DLD1 (cell line): ENCODE results near the gene COPS7A.

Experiments
- in situ Hi-C: cut with HindIII; loops from 2 replicates; pipeline ENCODE4 v1.10.0; 2017; ENCODE audit warnings: low sequenced_read_pairs

COPS7A gene

GRCh38 chr12:6768437-6768914, 44.6 kb downstream of the COPS7A start:
- in situ Hi-C loops, result no loop called here

DNA sequence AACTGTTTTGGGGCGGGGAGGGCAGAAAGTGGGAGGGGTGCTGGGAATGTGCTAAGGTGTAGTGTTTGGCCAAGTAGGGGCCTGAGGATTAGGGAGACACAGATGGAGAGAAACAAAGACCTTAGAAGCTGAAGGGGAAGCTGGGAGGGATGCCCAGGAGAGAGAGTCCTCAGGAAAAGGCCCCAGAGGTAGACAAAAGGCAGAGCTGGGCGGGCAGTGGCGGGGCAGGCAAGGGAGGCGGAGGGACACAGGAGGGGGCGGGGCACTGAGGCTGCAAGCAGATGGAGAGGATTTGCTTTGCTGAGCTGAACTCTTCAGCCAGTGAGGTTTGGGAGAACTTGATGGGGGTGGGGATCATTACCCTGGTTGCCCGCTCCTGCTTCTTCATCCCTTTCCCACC, 45.1 kb downstream of the COPS7A start:
- in situ Hi-C loops, result no loop called here

GRCh38 chr12:6769666-6770065, 45.8 kb downstream of the COPS7A start:
- in situ Hi-C loops, result no loop called here

GRCh38 chr12:6770094-6770493, 46.2 kb downstream of the COPS7A start:
- in situ Hi-C loops, result no loop called here

DNA sequence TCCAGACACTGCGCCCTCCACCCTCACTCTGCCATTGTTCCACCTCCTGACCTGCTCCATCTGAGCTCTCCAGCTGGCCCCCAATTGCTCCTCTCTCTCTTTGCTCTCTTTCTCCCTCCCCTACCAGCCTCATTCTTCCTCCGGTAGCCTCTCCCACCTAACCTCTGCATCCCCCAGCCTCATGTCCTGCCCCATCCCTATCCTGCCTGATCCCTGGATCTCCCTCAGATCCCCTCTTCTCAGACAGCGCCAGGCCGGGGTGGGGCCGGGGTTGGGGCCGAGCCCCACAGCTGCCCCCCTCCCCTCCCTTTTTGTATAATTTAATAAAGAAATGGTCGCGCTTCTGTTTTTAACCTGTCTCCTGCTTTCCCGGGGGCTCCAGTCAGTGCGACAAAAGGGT, 46.8 kb downstream of the COPS7A start:
- in situ Hi-C loops, result no loop called here

DNA sequence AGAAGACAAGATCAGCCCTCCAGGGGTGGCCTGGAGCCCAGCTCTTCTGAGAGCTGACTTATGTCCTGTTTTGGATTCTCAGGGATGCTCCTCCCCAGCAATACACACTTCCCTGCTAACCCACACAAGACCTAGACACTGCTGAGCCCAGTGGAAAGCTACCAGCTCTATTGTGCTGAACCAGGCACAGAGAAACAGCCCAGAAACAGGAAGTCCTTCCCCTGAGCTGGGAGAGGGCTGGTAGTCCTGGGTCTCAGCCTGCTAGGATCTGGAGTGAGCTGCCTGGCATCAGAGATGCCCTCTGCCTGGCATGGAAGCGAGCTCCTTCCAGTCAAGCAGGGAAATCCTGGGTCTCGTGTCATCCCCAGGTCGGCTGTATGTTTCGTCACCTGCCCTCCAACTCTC, 47.2 kb downstream of the COPS7A start:
- in situ Hi-C loops, result no loop called here

GRCh38 chr12:6771509-6772330, 47.9 kb downstream of the COPS7A start:
- in situ Hi-C loops, result no loop called here

GRCh38 chr12:6772331-6772695, 48.5 kb downstream of the COPS7A start, which contains the start of gene LAG3:
Gene LAG3 (plus strand): TSS chr12:6772520. CDS start chr12:6772853, 333 bp downstream.
- in situ Hi-C loops, result no loop called here

DNA sequence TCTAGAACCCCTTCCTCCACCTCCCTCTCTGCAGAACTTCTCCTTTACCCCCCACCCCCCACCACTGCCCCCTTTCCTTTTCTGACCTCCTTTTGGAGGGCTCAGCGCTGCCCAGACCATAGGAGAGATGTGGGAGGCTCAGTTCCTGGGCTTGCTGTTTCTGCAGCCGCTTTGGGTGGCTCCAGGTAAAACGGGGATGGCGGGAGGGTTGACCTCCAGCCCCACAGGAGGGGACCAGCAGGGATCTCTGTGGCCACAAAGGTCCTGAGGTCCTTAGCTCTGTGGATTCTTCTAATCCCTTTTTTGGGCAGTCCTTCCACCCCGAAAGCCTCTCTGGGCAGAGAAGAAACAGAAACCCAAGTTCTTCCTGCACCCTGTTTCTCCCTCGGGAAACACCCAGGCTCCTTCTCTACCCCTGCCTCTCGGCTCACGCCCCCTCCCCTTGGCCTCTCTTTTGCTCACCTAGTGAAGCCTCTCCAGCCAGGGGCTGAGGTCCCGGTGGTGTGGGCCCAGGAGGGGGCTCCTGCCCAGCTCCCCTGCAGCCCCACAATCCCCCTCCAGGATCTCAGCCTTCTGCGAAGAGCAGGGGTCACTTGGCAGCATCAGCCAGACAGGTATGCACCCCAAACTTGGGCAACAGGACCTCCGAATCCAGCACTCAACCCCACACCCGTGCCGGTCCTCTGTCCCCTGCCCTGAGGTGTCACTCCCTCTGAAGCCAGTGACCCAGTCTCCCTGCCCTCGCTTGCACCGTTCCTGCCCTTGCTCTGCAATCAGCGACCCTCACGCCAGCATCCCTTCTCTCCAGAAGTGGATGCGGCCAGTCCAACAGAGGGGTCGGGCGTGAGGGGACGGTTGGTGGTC, 49.1 kb downstream of the COPS7A start:
- in situ Hi-C loops, result no loop called here

GRCh38 chr12:6773590-6774351, 49.9 kb downstream of the COPS7A start:
- in situ Hi-C loops, result no loop called here

GRCh38 chr12:6774499-6775062, 50.7 kb downstream of the COPS7A start:
- in situ Hi-C loops, result no loop called here

- in situ Hi-C loops, result no loop called here
Measured at GRCh38 chr12:6775185-6776174, 51.6 kb downstream of the COPS7A start.

DNA sequence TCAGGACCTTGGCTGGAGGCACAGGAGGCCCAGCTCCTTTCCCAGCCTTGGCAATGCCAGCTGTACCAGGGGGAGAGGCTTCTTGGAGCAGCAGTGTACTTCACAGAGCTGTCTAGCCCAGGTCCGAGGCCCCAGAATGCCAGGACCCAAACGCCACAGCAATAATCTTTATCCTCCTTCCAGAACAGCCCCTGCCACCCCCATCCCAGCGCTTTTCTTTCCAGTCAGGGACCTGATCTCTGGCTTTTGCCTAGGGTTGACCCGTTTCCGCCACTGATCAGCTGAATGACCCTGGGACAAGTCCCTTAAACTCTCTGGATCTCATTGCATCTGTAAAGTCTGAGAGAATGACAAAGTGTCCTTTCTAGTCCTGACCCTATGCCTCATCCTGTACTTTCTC, 53.5 kb downstream of the COPS7A start:
- in situ Hi-C loops, result no loop called here

GRCh38 chr12:6778217-6778573, 54.3 kb downstream of the COPS7A start:
- in situ Hi-C loops, result no loop called here

- in situ Hi-C loops, result no loop called here
Measured at GRCh38 chr12:6778574-6779550, 55.0 kb downstream of the COPS7A start.

DNA sequence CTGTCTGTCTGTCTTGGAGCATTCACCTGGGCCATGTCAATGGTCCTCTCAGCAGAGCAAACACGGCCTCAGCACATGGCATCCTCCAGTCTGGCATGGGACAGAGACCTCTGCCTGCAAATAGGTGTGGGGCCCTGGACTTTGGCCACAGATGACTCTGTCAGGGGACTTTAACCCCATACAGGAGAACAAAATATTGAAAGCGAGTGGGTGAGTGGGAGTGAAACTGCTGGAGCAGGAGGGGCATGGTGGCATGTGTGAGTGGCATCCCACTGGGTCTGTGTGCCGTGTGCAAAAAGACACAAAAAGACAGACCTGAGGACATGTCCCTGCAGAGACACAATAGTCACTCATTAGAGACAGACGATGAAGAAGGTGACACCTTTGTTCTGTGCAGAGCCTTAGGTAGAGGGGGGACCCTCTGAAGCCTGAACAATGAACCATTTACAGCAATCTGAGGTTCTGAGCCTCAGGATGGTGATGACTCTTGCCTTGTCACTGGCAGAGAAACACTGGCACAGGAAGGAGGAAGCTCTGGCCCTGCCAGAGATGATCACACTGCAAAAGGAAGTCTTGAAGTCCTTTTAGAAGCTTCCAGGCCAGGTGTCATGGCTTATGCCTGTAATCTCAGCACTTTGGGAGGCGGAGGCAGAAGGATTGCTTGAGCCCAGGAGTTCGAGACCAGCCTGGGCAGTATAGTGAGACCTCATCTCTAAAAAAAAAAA, 56.0 kb downstream of the COPS7A start:
- in situ Hi-C loops, result no loop called here

- in situ Hi-C loops, result no loop called here
Measured at GRCh38 chr12:6780573-6780972, 56.7 kb downstream of the COPS7A start.
